HG03060 (cell line): ENCODE measurements around the gene TSEN54.

Source experiments
- ATAC-seq: cut with Tn5 transposase; IDR thresholded peaks from one replicate; pipeline ENCODE4 v1.9.1; 2021; ENCODE audit warnings: low read depth, moderate number of reproducible peaks; ENCODE audit not compliant: unreplicated experiment

TSEN54 gene

DNA sequence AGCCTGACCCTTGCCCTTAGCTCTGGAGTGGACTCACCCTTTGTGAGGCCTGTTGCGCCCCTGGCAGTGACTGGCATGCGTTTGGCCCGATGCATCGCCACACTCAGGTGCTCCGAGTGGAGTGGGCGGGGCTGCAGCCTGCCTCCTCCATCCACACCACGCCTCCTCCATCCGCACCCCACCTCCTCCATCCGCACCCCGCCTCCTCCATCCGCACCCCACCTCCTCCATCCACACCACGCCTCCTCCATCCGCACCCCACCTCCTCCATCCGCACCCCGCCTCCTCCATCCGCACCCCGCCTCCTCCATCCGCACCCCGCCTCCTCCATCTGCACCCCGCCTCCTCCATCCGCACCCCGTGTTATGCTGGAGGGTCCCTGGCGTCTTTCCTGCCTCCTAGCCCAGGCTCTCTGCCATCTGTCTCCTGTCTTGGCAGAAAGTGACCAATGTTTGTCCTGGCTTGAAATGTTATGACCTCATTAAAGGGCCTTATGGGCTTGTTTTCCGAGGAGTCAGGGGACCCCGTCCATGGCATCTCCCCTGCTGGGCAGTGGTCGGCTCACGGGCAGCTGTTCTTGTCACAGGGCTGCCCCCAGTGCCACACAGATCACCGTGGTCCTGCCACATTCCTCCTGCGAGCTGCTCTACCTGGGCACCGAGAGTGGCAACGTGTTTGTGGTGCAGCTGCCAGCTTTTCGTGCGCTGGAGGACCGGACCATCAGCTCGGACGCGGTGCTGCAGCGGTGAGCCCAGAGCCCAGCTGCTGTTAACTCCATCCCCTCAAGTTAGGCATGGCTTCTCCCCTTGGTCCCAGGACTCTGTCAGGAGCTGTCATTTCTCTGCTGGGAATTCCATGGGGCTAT, 42.6 kb downstream of the TSEN54 start:
- ATAC-seq: no peak

DNA sequence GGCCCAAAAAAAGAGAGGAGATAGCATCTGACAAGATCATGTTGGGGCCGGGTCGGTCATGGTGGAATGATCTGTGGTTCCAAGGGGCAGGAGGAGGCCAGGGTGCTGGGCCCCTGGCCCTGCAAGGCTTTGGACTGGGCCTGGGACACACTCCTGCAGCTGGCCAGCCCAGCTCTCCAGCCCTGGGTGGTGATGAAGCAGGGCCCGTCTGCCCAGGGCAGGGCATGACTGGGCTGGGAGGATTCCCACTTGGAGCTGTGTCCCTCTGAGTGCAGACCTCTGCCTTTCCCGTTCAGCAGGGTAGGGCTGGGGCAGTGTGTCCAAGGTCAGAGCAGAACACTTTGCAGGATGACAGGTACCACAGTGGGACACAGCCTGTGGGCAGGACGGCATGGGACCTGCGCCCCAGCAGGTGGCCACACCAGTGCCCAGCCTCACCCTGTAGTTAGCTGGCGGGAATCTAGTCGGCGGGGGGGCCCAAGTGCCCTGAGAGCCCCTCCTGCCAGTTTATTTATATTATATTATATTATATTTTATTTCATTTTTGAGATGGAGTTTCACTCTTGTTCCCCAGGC, 43.7 kb downstream of the TSEN54 start:
- ATAC-seq: no peak

DNA sequence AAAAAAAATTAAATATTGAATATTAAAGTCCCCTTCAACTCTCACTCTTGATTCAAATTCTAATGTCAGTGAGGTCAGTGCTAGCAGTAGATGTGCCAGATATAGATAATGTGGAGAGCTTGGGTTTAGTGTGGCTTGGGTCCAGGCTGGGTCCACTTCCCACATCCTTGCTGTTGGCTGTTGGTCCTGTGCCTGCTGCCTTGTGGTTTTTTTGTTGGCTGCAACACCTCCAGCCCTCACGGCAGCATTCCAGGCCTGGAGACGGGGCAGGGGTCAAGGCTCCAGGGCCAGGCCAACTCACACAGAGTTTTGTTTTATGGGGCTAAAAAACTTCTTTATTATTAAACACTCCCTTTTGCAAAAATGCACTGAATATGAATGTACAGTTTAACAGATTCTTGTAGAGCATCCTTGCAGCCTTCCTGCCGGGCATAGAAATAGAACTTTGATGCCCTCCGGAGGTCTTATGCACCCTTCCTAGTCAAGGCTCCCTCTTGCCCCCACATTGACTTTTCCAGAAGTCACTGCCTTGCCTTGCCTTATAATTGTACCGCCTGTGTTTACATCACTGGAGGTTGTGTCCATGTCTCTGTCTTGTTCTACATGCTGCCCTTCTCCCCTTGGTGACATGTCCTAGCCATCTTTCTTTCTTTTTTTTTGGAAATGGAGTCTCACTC, 45.7 kb downstream of the TSEN54 start:
- no peak for ATAC-seq

GRCh38 chr17:75563063-75563758, 46.9 kb downstream of the TSEN54 start:
- no peak for ATAC-seq

- no peak for ATAC-seq
These were observed 47.9 kb downstream of the TSEN54 start for GRCh38 chr17:75564195-75564594.

- ATAC-seq: no peak
These were observed 48.7 kb downstream of the TSEN54 start for GRCh38 chr17:75565066-75565465.

DNA sequence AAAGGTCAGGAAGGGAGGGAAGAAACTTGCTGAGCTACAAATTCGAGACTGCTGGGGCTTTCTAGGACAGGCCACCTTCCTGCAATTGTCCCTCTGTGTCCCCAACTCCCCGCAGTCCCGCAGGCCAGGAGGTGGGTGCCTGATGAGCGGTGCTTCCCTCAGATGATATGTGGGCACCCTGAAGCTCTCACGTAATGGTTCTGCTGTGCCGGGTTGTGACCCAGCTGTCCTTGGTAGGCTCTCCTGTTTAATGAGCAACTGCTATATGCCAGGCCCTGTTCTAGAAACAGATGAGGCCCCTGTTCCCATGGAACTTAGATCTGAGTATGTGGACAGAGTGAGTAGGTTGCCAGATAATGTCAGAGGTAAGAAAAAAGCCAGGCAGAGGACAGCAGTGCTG, 49.3 kb downstream of the TSEN54 start:
- no peak for ATAC-seq

- no peak for ATAC-seq
These were observed 50.1 kb downstream of the TSEN54 start for GRCh38 chr17:75566416-75566815.

- ATAC-seq: no peak
These were observed 50.5 kb downstream of the TSEN54 start for GRCh38 chr17:75566834-75567233.

GRCh38 chr17:75568412-75569255, 52.3 kb downstream of the TSEN54 start:
- no peak for ATAC-seq

DNA sequence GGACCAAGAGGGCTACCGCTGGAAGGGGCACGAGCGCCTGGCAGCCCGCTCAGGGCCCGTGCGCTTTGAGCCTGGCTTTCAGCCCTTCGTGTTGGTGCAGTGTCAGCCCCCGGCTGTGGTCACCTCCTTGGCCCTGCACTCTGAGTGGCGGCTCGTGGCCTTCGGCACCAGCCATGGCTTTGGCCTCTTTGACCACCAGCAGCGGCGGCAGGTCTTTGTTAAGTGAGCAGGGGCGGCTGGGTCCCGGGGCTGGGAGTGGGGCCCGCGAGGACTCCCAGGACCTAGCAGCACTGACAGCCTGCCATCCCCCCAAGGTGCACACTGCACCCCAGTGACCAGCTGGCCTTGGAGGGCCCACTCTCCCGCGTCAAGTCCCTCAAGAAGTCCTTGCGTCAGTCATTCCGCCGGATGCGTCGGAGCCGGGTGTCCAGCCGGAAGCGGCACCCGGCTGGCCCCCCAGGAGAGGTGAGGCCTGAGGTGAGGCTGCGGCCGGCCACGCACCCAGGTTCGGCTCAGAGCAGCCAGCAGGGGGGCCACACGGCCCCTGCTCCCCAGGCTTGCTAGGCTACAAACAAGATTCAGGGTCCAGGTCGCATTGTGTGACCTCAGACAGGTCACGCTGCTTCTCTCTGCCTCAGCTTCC, 53.8 kb downstream of the TSEN54 start:
- ATAC-seq: no peak

- ATAC-seq: no peak
These were observed 54.4 kb downstream of the TSEN54 start for GRCh38 chr17:75570772-75571171.

GRCh38 chr17:75571197-75571884, 55.0 kb downstream of the TSEN54 start:
- ATAC-seq: no peak

GRCh38 chr17:75571885-75572215, 55.5 kb downstream of the TSEN54 start:
- ATAC-seq: no peak

- ATAC-seq: no peak
These were observed 56.6 kb downstream of the TSEN54 start for GRCh38 chr17:75572713-75573539.

DNA sequence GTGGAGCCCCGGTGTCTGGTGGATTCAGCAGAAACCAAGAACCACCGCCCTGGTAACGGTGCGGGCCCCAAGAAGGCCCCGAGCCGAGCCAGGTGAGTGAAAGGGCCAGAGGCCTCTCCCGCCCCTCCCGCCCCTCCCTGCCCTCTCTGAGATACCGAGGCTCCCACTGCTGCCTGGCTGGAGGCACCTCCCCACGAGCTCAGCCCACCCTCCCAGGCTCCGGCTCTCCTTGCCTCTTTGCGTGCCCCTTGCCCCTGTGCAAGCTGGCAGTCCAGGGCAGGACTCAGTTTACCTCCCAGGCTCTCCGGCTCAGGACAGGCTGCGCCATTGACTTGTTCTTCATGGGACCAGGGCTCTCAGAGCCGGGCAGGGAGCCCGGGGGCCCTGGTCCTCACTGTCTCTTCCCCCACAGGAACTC, 57.2 kb downstream of the TSEN54 start:
- ATAC-seq: no peak

DNA sequence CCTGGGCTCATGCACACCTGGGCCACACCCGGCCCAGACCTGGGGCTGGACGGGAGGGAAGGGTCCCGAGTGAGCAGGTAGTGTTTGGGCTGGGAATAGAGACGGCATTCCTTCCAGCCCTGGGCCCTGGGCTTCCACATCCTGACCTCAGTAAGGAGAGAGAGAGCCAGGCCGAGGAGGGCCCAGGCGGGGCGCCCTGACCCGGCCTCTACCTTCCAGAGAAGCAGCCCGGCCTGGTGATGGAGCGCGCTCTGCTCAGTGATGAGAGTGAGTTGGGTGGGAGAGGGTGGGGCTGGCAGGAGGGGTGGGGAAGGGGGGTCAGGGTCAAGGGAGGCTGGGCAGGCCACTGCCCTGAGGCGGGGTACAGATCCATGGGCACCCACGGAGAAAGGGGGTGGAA, 57.7 kb downstream of the TSEN54 start:
- no peak for ATAC-seq
